Fibroblast of villous mesenchyme (primary cell): Measurements from ENCODE around the gene GGA1. TPM values are rescaled to one million over a fixed set of nuclear protein-coding genes. Genes with fewer than 3 reads are reported as not detected.
A peak's percentile ranks its signal among the peaks of the same experiment; 100 is the strongest.

Source experiments
- DNase-seq: peaks from one replicate; pipeline ENCODE4 v3.0.0-alpha.2; 2010; ENCODE audit warnings: low read depth
- H3K4me3 ChIP-seq: 2 replicates; pipeline ENCODE4 v1.5.1; 2011; ENCODE audit warnings: low read depth, mild to moderate bottlenecking, low read length
- CTCF ChIP-seq: IDR thresholded peaks from 2 replicates; pipeline ENCODE4 v1.5.1; 2012; ENCODE audit warnings: low read depth, mild to moderate bottlenecking, low read length; ENCODE audit not compliant: insufficient read depth
- total RNA-seq: library from RNA; depleted of rRNA; stranded (reverse); fragments of >200 nt; gene quantifications from 2 replicates; pipeline ENCODE4 v1.2.3, GENCODE V29; 2012

GGA1 gene
- total RNA-seq, 1 donor, result 33.2 TPM

- no peak for DNase-seq
- TF ChIP-seq CTCF, result no peak
- H3K4me3 ChIP-seq, result peak overlapping the region; percentile 72
These were observed 32.2 kb downstream of the GGA1 start for GRCh38 chr22:37640591-37641560.

GRCh38 chr22:37641561-37641949, 32.9 kb downstream of the GGA1 start:
- no peak for TF ChIP-seq CTCF
- DNase-seq, result no peak
- no peak overlapping the region for H3K4me3 ChIP-seq

GRCh38 chr22:37643225-37643847, 34.7 kb downstream of the GGA1 start:
- peak; percentile 90 for TF ChIP-seq CTCF
- DNase-seq, result peak; percentile 75
- no peak overlapping the region for H3K4me3 ChIP-seq

GRCh38 chr22:37647317-37647716, 38.7 kb downstream of the GGA1 start:
- no peak for DNase-seq
- no peak for TF ChIP-seq CTCF
- no peak overlapping the region for H3K4me3 ChIP-seq

- no peak overlapping the region for H3K4me3 ChIP-seq
- TF ChIP-seq CTCF, result no peak
- no peak for DNase-seq
These were observed 39.3 kb downstream of the GGA1 start for GRCh38 chr22:37647928-37648327.

- no peak for TF ChIP-seq CTCF
- DNase-seq, result no peak
- no peak overlapping the region for H3K4me3 ChIP-seq
These were observed 42.0 kb downstream of the GGA1 start for GRCh38 chr22:37650463-37651136.
